ENCODE measurements around the gene PCGF2. TPM values are rescaled to one million over a fixed set of nuclear protein-coding genes. Genes with fewer than 3 reads are reported as not detected.

The PCGF2 gene
- total and polyA plus RNA-seq, 10 of the 15 experiments (the other 5 are each of a cell fraction or from before 2014, with no cell fraction given) = 2.7 to 35.6 (median 7.2) TPM

DNA sequence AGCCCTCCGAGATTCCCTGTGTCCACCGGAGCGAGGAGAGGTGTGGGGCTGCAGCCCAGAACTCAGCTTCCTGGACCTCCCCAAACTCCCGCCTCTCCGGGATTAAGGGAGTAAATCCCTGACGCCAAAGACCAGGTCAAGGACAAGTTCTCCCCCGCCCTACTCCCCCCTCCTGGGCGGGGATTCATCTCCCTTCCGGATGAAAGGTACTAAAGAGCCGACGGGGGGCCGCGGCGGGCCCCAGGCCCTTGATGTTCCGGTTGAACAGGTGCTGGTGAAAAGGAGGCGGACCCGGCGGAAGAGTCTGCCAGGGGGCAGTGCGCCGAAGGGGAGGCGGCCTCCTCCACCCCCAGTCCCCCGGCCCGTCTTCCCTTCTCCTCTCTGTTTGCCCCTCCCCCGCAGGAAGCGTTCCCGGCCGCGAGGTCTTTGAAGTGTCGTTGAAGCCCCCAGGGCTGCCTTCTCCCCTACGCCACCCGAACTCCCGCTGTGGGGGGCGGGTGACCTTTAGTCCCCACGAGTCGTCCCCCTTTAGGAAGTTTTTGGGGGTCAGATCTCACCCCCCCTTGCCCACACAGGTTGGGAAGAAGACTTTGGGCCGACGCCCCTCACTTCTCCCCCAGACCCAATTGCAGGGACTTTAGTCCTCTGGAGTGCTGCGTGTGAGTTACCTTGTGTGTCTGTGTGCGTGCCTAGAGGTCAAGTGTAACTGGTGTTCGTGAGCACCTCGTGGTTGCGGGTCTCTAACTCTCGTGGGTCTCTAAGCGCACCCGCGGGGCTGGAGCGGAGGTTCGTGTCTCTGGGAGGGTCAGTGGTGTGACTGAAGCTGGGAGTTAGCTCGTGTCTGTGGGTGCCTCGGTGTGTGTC, 44.2 kb downstream of the PCGF2 start (continued):
- TF ChIP-seq CUX1 (IDR thresholded peaks at IDR 0.05; ENCODE audit: insufficient replicate concordance, low read depth, low read length) = no peak
- TF ChIP-seq, protein P1, sequence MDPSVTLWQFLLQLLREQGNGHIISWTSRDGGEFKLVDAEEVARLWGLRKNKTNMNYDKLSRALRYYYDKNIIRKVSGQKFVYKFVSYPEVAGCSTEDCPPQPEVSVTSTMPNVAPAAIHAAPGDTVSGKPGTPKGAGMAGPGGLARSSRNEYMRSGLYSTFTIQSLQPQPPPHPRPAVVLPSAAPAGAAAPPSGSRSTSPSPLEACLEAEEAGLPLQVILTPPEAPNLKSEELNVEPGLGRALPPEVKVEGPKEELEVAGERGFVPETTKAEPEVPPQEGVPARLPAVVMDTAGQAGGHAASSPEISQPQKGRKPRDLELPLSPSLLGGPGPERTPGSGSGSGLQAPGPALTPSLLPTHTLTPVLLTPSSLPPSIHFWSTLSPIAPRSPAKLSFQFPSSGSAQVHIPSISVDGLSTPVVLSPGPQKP (IDR thresholded peaks at IDR 0.05; ENCODE audit: low read depth, low read length) = 0 out of 2 replicates have a peak, but pooled peaks have one; percentile 55
- no peak for TF ChIP-seq HDAC2 (IDR thresholded peaks at IDR 0.05)
- TF ChIP-seq SRF (IDR thresholded peaks at IDR 0.05; ENCODE audit: low read depth in 2 of 2, low read length in 2 of 2) = 0 out of 4 replicates have a peak, but pooled peaks of 1 of the 2 experiments have one; percentile 21
- TF ChIP-seq USF2 (IDR thresholded peaks at IDR 0.05; ENCODE audit: borderline replicate concordance, low read depth, low read length) = no peak
- TF ChIP-seq ZBTB33 (IDR thresholded peaks at IDR 0.05) = no peak
- TF ChIP-seq ZZZ3 (IDR thresholded peaks at IDR 0.05; ENCODE audit: control insufficient read depth, insufficient read length, low read depth) = no peak
- TF ChIP-seq, protein P2, sequence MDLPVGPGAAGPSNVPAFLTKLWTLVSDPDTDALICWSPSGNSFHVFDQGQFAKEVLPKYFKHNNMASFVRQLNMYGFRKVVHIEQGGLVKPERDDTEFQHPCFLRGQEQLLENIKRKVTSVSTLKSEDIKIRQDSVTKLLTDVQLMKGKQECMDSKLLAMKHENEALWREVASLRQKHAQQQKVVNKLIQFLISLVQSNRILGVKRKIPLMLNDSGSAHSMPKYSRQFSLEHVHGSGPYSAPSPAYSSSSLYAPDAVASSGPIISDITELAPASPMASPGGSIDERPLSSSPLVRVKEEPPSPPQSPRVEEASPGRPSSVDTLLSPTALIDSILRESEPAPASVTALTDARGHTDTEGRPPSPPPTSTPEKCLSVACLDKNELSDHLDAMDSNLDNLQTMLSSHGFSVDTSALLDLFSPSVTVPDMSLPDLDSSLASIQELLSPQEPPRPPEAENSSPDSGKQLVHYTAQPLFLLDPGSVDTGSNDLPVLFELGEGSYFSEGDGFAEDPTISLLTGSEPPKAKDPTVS (IDR thresholded peaks at IDR 0.05; ENCODE audit: low read depth, low read length) = no peak
- TF ChIP-seq POLR2AphosphoS5 (IDR thresholded peaks at IDR 0.05; ENCODE audit: low read length) = peak; percentile 81
- peak; percentile 64 for TF ChIP-seq BCL3 (IDR thresholded peaks at IDR 0.05; ENCODE audit: borderline replicate concordance, insufficient read depth, low read depth, low read length, poor library complexity, severe bottlenecking)
- 0 out of 2 replicates have a peak, but pooled peaks have one; percentile 44 for TF ChIP-seq TCF3 (IDR thresholded peaks at IDR 0.05; ENCODE audit: borderline replicate concordance, insufficient read depth, low read depth, low read length)
- peak; percentile 30 for TF ChIP-seq RELA (IDR thresholded peaks at IDR 0.05; ENCODE audit: borderline replicate concordance, partially characterized antibody)
- TF ChIP-seq GATAD2B (conservative IDR thresholded peaks at IDR 0.05; ENCODE audit: low read depth) = peak; percentile 75

All from GM12878 (cell line).